HUES64 (cell line): ENCODE measurements around the gene SCYGR2.

ENCODE experiments used
- H3K27ac ChIP-seq: 2 replicates; pipeline ENCODE4 v1.7.0; 2013; ENCODE audit warnings: low read depth, low read length, inconsistent platforms
- H3K27me3 ChIP-seq: 2 replicates; pipeline ENCODE4 v1.6.1; 2013; ENCODE audit warnings: mild to moderate bottlenecking, low read length; ENCODE audit not compliant: insufficient read depth
- H3K36me3 ChIP-seq: 2 replicates; pipeline ENCODE4 v1.6.1; 2013; ENCODE audit warnings: mild to moderate bottlenecking, low read length; ENCODE audit not compliant: insufficient read depth
- H3K4me1 ChIP-seq: 2 replicates; pipeline ENCODE4 v1.6.1; 2013; ENCODE audit warnings: mild to moderate bottlenecking, low read length, moderate library complexity; ENCODE audit not compliant: insufficient read depth
- H3K4me3 ChIP-seq: 2 replicates; pipeline ENCODE4 v1.5.1; 2013; ENCODE audit warnings: mild to moderate bottlenecking, low read length, moderate library complexity
- H3K9ac ChIP-seq: 2 replicates; pipeline ENCODE4 v1.6.1; 2013; ENCODE audit warnings: mild to moderate bottlenecking, low read depth, low read length
- H3K9me3 ChIP-seq: 2 replicates; pipeline ENCODE4 v1.6.1; 2013; ENCODE audit warnings: low read depth, low read length; ENCODE audit not compliant: insufficient read depth
- WGBS: fragments of 150-250, 120-280 bp; methylation state at CpG from one replicate; pipeline ENCODE4 v1.1.7; 2013; ENCODE audit warnings: missing lambda C conversion rate; 5-methylcytosine and 5-hydroxymethylcytosine counted together

The SCYGR2 gene

GRCh38 chr2:227612546-227613271 lies 14.0 kb downstream of the SCYGR2 start:
- Histone ChIP-seq H3K27ac (no peak overlapping the region), H3K4me3 (no peak overlapping the region), H3K36me3 (no peaks in the 10 kb centered on the region)

GRCh38 chr2:227613272-227613660 lies 14.6 kb downstream of the SCYGR2 start:
- WGBS, result 82% methylated on average over 4 of the region's 4 CpGs
- Histone ChIP-seq H3K27me3 (no peaks in the 10 kb centered on the region), H3K4me3 (no peak overlapping the region)

More at GRCh38 chr2:227612546-227613271, 14.0 kb downstream of the SCYGR2 start:
- WGBS, result 85% methylated on average over 11 of the region's 11 CpGs
- Histone ChIP-seq H3K9me3 (no peaks in the 10 kb centered on the region), H3K27me3 (no peaks in the 10 kb centered on the region), H3K9ac (no peak overlapping the region), H3K4me1 (peaks cover 10% of the 10 kb centered on the region; the same call in 1 of the 2 replicates)

GRCh38 chr2:227614246-227614645 lies 15.6 kb downstream of the SCYGR2 start:
- WGBS, result 92% methylated on average over 3 of the region's 4 CpGs
- Histone ChIP-seq H3K4me1 (peaks cover 10% of the 10 kb centered on the region; the same call in 1 of the 2 replicates), H3K9ac (no peak overlapping the region), H3K27ac (no peak overlapping the region), H3K9me3 (no peaks in the 10 kb centered on the region), H3K27me3 (no peaks in the 10 kb centered on the region), H3K36me3 (no peaks in the 10 kb centered on the region), H3K4me3 (no peak overlapping the region)

More at GRCh38 chr2:227613272-227613660, 14.6 kb downstream of the SCYGR2 start:
- Histone ChIP-seq H3K27ac (no peak overlapping the region), H3K9ac (no peak overlapping the region), H3K9me3 (no peaks in the 10 kb centered on the region), H3K4me1 (peaks cover 10% of the 10 kb centered on the region; the same call in 1 of the 2 replicates), H3K36me3 (no peaks in the 10 kb centered on the region)

GRCh38 chr2:227614740-227615139 lies 16.0 kb downstream of the SCYGR2 start, which contains the start of gene SCYGR3:
Gene SCYGR3 (minus strand): TSS chr2:227614840. CDS start chr2:227614840, 0 bp downstream.
- no peaks in the 10 kb centered on the region for H3K36me3 ChIP-seq
- H3K9me3 ChIP-seq, result no peaks in the 10 kb centered on the region
- H3K27ac ChIP-seq, result no peak within 1 kb of the TSS
- no CpG with 5 or more reads among the region's 4 CpGs for WGBS
- no peak within 1 kb of the TSS for H3K9ac ChIP-seq
- H3K27me3 ChIP-seq, result no peaks in the 10 kb centered on the region
- H3K4me3 ChIP-seq, result no peak within 1 kb of the TSS
- peaks cover 10% of the 10 kb centered on the region; the same call in 1 of the 2 replicates for H3K4me1 ChIP-seq

GRCh38 chr2:227615181-227615580 lies 16.5 kb downstream of the SCYGR2 start:
- Histone ChIP-seq H3K4me1 (peaks cover 10% of the 10 kb centered on the region; the same call in 1 of the 2 replicates), H3K9ac (no peak overlapping the region), H3K4me3 (no peak overlapping the region), H3K36me3 (no peaks in the 10 kb centered on the region), H3K27ac (no peak overlapping the region), H3K9me3 (no peaks in the 10 kb centered on the region), H3K27me3 (no peaks in the 10 kb centered on the region)
- 93% methylated on average over 4 of the region's 4 CpGs for WGBS

GRCh38 chr2:227615906-227616305 lies 17.2 kb downstream of the SCYGR2 start:
- WGBS, result 83% methylated on average over 5 of the region's 5 CpGs
- H3K9ac ChIP-seq, result no peak overlapping the region
- H3K36me3 ChIP-seq, result no peaks in the 10 kb centered on the region
- H3K27ac ChIP-seq, result no peak overlapping the region
- no peaks in the 10 kb centered on the region for H3K9me3 ChIP-seq
- no peaks in the 10 kb centered on the region for H3K27me3 ChIP-seq
- peaks cover 10% of the 10 kb centered on the region; the same call in 1 of the 2 replicates for H3K4me1 ChIP-seq
- H3K4me3 ChIP-seq, result no peak overlapping the region

- Histone ChIP-seq H3K27me3 (no peaks in the 10 kb centered on the region), H3K36me3 (no peaks in the 10 kb centered on the region), H3K27ac (no peak overlapping the region), H3K9ac (no peak overlapping the region), H3K9me3 (no peaks in the 10 kb centered on the region), H3K4me3 (no peak overlapping the region), H3K4me1 (peaks cover 10% of the 10 kb centered on the region; the same call in 1 of the 2 replicates)
- WGBS, result 7% methylated on average over 3 of the region's 4 CpGs
These were observed 17.9 kb downstream of the SCYGR2 start for GRCh38 chr2:227616631-227617030.

- Histone ChIP-seq H3K27ac (no peak within 1 kb of the TSS), H3K9ac (no peak within 1 kb of the TSS), H3K4me3 (no peak within 1 kb of the TSS), H3K4me1 (peaks cover 10% of the 10 kb centered on the region; the same call in 1 of the 2 replicates), H3K27me3 (no peaks in the 10 kb centered on the region), H3K36me3 (no peaks in the 10 kb centered on the region), H3K9me3 (0 out of 2 replicates have a peak, but pooled peaks cover 1% of the 10 kb centered on the region)
- 92% methylated on average over 17 of the region's 20 CpGs for WGBS
These were observed 18.9 kb downstream of the SCYGR2 start, which contains the start of gene SCYGR4 for GRCh38 chr2:227617316-227618230. Gene SCYGR4 (plus strand): TSS chr2:227617498. CDS start chr2:227617498, 0 bp downstream.

- H3K27me3 ChIP-seq, result no peaks in the 10 kb centered on the region
- no peaks in the 10 kb centered on the region for H3K36me3 ChIP-seq
- no peaks in the 10 kb centered on the region for H3K4me1 ChIP-seq
- H3K9ac ChIP-seq, result no peak overlapping the region
- 0 out of 2 replicates have a peak, but pooled peaks cover 4% of the 10 kb centered on the region for H3K9me3 ChIP-seq
- no peak overlapping the region for H3K27ac ChIP-seq
- no peak overlapping the region for H3K4me3 ChIP-seq
These were observed 24.5 kb downstream of the SCYGR2 start for GRCh38 chr2:227623226-227623625.

GRCh38 chr2:227625420-227625819 lies 26.7 kb downstream of the SCYGR2 start:
- WGBS, result no CpG with 5 or more reads among the region's 2 CpGs
- Histone ChIP-seq H3K9me3 (0 out of 2 replicates have a peak, but pooled peaks cover 4% of the 10 kb centered on the region), H3K27ac (no peak overlapping the region), H3K27me3 (no peaks in the 10 kb centered on the region), H3K9ac (no peak overlapping the region), H3K4me1 (no peaks in the 10 kb centered on the region), H3K4me3 (no peak overlapping the region), H3K36me3 (no peaks in the 10 kb centered on the region)
